ENCODE measurements around the gene SLC19A2.

GRCh38 chr1:169523904-169524303 lies 38.2 kb upstream of the SLC19A2 start:
- TF ChIP-seq, protein P1, sequence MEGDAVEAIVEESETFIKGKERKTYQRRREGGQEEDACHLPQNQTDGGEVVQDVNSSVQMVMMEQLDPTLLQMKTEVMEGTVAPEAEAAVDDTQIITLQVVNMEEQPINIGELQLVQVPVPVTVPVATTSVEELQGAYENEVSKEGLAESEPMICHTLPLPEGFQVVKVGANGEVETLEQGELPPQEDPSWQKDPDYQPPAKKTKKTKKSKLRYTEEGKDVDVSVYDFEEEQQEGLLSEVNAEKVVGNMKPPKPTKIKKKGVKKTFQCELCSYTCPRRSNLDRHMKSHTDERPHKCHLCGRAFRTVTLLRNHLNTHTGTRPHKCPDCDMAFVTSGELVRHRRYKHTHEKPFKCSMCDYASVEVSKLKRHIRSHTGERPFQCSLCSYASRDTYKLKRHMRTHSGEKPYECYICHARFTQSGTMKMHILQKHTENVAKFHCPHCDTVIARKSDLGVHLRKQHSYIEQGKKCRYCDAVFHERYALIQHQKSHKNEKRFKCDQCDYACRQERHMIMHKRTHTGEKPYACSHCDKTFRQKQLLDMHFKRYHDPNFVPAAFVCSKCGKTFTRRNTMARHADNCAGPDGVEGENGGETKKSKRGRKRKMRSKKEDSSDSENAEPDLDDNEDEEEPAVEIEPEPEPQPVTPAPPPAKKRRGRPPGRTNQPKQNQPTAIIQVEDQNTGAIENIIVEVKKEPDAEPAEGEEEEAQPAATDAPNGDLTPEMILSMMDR (conservative IDR thresholded peaks at IDR 0.05): no peak
- TF ChIP-seq EZH2 (IDR thresholded peaks at IDR 0.05; ENCODE audit: low read depth): no peak

Data from PC-9 (cell line).